SH-SY5Y (cell line): Measurements from ENCODE around the gene MSX1.

Experiments used
- GATA2 ChIP-seq: IDR thresholded peaks from 2 replicates; pipeline ENCODE4 v1.6.1; 2011; ENCODE audit warnings: mild to moderate bottlenecking, low read depth, low read length
- GATA3 ChIP-seq: IDR thresholded peaks from 2 replicates; pipeline ENCODE4 v1.6.1; 2011; ENCODE audit warnings: low read depth, mild to moderate bottlenecking, low read length, moderate library complexity

- TF ChIP-seq GATA2 (no peak), GATA3 (no peak)
Observed at GRCh38 chr4:4871242-4871572, 11.7 kb downstream of the MSX1 start.
